Activated CD8-positive, alpha-beta memory T cell treated with anti-CD3 and anti-CD28 coated beads for 24 hours (primary cell): ENCODE measurements around the gene MFAP3L.

ENCODE experiments used
- DNase-seq: peaks from one replicate; pipeline ENCODE4 v3.0.0-alpha.2; 2020

Gene MFAP3L

DNA sequence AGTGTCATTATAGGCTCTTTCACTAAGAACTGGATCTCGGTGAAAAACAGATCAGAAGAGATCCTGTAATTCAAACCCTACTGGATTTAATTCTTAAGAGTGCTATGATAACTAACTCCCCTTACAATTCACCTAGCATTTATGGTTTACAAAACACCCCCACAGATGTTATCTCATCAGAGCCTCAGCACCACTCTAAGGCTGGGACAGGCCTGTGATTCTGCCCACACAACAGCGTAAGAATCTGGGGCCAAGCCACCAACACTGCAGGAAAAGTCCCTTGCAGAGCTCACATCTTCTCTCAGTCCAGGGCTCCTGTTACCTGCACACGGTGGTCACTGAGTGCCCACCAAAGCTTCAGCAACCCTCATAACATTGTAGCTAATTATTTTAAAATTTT, 8.9 kb downstream of the MFAP3L start:
- DNase-seq: no peak

DNA sequence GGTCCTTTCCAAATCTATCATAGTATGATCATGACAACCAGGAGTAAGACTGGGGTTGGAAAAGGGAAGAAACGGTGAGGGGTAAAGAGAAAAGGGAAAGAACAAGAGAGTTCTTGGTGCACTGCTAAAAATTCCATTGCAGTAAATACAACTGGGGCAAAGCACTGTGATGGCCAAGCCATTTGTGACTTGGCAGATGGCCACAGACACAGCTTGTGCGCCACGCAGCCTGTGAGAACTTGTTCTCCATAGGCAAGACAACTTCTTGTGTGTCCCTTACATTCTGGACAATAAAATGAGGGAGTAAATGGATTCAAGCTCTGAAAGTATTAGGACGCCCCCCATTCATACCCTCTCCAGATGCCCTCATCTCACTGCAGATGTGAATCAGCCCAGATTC, 10.9 kb downstream of the MFAP3L start:
- no peak for DNase-seq

DNA sequence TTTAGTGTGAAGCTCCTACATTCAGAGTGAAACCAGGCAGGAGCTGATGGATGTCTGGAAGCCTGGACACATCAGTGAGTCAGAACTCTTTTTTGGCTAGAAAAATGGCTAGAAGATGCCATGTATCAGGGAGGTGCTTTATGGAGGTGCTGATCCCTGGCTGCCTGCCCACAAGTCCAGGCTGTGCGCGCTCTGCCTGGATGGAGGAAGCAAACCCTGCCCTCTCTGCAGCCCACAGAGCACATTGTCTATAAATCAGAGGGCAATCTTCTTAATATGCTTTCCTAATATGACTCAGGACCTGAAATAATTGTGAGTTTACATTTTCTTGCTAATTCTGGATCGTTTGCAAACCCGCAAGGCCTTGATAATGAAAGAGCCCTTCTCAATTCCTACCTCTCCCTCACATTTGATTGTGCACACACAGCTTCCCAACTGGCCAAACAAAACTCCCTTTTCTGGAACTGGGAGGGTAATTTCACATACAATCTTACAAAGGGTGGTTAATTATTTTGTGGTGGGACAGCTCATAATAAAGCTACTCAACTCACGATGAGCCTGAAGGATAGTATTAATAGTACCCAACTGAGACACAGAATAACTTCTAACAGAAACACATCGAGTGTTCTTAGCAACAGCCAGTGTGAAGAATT, 11.7 kb downstream of the MFAP3L start:
- no peak for DNase-seq

DNA sequence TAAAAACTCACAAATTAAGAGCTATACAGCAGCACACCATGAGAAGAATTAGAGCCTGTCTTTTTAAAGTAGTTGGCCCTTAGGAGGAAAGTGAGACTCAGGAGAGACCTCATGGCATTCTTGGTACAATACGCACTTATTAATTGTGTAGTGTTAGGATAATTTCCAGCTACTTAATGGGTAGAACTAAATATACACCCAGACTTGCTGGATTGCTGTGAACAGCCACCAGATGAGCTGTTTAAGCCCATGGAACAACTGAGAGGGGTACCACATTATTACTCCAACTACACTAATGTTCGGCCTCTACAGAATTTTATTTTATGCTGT, 13.6 kb downstream of the MFAP3L start:
- DNase-seq: no peak

DNA sequence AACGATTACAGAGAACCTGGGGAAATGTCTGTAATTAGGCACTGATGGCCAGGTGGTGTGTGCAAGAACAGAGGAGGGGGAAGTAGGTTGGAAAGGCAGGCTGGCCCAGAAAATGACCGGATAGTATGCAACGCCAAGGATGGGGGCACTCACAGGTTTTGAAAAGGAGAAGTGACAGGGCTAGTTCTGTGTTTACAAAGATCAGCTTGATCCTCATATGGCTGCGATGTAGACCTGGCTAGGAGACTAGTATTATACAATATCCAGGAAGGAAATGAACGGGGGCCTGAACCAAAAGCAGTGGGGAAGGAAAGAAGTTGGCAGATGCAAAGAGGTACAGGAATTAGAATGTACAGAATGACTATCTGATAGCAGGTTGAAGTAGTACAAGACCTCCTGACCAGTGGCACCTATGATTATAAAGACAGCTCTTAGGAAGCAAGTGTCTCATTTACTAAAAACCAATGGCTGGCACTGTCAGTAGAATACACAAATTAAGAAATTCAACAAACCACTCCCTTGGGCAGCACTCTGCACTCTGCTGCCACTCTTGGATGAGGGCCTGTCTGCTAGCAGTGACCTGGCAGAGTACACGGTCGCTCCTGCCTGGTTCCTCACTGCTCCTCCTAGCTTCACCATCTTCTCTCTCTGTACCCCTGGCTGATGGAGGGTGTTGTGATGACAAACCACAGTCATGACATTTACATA, 14.1 kb downstream of the MFAP3L start:
- no peak for DNase-seq

DNA sequence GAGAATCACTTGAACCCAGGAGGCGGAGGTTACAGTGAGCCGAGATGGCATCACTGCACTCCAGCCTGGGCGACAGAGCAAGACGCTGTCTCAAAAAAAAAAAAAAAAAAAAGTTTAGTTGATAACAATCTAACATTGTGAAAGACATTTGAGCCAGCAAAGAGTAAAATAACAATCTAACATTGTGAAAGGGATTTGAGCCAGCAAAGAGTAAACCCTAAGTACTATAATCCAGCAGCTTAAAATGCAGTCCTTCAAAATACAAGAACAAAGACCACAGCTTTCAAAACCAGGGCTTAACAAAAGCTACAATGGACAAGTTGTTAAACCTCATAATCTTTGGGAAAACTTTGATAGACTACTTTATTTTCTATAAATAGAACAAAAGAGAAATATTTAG, 16.9 kb downstream of the MFAP3L start:
- DNase-seq: no peak

DNA sequence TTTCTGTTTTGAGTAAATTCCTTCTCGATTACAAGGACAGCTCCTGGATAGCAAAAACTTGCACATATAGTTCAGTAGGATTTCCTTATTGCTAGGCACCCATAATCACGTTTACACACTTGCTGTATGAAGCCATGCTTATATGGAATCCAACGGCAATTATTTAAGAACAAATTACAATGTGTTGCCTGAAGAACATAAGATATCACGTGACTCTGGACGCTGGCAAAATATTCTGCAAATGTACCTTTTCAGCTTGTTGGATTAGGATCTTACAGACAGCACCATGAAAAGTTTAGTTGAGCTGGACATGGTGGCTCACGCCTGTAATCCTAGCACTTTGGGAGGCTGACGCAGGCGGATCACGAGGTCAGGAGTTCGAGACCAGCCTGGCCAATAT, 17.4 kb downstream of the MFAP3L start:
- no peak for DNase-seq

DNA sequence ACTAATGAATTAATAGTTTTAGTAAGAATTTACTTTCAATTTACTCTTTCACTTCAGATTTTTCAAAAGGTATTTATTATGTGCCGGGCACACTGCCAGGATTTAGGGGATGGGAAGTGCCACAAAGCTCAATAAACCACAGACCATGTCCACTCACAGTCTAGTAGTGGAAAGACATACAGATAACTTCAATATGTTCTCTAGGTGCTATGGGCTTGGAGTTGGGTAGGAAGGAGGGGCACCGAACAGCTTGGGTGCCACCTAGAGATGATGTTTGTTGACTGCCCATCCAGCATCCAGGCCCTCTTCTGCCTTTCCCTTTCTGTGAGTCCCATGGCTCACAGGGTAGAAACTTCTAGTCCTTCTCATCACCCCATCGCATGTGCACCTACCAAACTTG, 17.8 kb downstream of the MFAP3L start:
- DNase-seq: no peak

DNA sequence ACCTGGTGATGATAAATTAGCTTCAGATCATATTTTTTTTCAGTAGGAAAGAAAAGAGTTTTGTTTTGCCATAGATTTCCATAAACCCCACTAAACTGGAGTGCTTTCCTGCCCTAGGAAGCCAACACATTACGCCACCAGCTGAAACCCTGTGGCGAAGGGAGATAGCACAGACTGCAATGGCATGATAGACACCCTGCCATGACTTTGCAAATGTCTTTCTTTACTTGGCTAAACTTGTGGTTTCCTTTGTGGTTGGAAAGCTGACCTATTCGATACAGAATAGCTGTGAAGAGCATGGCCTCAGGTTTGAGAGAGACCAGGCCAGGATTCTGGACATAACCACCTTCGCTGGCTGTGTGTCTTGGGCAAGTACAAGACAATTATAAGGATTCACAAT, 19.1 kb downstream of the MFAP3L start:
- no peak for DNase-seq

DNA sequence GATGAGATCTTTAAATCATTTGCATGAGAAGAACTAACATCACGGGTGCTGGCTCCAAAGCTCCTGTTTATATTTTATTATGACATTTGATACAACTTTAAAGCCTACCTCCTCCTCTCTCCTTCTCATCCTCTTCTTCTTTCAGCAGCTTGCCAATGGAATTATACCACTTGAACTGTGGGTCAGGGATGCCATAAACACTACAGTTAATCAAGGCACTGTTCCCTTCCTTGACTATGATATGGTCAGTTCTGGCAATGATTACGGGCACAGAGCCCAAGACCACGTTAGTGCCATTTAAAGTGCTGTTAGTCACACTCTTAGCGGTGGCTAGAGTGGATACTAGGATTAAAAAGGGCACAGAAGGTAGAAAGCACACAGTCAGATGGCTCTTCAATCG, 20.7 kb downstream of the MFAP3L start:
- no peak for DNase-seq

DNA sequence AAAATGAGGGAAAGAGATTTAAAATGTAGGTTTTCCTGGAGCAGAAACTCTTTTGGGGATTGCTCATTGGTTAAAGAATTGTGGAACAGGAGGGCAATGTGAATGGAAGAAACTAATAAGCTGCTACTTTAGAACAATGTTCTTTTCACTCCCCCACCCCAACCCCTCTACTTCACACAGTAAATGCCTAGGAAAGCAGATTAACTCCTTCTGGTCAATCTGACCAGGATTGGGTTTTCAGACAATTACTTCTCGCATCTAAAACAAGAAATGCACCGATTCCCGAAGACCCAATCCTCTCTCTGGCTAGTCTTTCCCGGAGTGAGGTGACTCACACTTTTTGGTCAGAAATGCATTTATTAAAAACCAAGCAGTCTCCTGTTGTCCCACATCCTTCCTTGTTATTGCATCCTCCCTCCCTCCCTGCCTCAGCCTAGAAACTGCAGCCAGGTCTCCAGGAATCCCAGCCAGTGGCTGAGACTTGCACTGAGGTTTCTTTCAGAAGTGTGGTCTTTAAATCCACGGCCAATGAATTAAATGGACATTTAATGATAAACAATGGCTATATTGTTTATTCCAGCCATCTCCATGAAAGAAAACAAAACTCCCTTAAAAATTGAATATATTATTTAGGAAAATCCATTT, 21.4 kb downstream of the MFAP3L start:
- DNase-seq: no peak

DNA sequence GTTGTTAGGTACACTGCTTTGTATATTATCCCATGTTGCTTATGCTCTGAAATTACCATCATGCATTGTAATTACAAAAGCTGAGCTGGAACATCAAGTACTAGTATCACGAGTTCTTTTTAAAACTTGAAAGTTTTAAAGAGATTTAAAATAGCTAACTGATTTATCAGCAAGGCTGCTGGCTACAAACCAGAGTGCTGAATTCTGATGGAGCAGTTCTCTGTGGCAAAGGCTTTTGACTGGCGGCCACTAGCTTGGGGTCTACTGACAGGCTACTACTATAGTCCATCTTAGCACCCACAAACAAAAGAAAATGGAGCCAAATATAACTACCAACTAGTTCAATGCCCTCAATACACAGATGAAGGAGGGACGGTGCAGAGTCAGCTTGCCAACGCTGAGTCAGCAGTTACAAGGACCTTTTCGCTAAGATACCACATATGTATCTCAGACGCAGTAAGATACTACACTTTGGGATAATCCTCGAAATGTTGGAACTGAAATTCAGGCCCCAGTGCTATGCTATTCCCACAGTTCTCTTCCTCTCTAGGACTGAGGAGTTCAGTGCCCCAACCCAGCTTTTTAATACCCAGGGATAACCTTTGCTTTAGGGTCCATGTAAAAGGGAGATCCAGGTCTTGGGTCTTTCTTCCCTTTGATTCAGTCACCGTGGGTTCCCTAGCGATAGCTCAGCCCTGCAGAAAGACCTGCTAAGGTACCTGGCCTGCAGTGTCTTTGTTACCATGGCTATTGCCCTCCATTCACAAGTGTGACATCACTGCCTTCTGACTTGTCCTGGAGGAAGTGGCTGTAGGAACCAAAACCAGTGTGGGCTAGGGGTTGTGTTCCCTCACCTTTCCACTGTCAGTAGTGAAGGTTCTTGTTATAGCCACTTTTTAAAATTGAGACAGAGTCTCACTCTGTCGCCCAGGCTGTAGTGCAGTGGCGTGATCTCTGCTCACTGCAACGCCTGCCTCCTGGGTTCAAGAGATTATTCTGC, 22.8 kb downstream of the MFAP3L start:
- DNase-seq: no peak

DNA sequence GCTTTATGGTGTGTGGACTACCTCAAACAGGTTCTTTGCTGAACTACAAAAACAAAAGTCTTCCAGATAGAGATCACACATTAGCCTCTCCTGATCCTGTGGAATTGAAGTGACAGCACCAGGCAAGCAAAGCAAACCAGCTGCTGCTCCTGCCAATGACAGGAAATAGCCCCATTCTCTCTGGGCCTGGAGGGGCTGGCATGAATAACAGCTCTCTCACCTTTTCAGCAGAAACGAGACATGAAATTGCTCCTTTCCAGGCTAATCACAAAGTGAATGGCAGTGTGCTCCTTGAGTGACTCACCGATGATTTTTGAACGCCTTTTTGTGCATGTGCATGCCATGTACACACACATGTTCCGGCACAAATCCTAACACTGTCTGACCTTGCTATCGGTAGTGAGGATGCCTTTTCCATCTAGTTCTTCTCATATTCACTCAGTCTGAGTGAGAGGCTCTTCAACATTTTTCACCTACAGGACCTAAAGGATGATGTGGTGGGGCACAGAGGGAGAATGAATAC, 24.4 kb downstream of the MFAP3L start:
- no peak for DNase-seq

DNA sequence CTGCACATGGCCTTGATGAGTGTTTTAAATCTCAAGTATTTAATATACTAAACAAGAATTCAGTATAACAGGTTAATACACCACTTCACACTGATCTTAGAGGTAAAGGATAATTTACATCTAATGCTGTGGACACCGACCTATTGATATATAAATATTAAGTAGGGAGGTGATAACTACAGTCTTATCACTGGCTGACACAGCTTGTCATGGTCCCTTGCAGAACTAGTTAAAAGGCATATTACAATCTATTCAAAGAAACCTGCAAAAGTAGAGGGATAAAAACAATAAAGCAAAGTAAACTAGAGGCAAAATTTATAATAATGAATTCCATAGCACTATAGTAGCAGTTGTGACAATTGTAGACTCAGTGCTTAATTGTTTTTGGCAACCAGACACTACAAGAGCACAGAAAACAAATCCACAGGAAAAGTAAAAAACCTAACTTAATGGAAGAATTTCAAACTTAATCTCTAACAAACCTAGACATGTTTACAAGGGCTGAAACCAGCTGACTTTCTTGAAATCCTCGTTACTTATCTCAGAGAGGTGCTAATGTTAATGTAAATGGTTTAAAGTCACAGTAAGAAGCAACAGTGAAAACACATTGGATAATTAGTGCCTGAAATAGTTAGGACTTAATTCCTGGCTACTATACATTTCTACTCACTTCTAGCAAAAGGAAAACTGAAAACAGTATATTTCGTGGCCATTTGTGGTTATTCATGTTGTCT, 25.0 kb downstream of the MFAP3L start:
- DNase-seq: no peak

DNA sequence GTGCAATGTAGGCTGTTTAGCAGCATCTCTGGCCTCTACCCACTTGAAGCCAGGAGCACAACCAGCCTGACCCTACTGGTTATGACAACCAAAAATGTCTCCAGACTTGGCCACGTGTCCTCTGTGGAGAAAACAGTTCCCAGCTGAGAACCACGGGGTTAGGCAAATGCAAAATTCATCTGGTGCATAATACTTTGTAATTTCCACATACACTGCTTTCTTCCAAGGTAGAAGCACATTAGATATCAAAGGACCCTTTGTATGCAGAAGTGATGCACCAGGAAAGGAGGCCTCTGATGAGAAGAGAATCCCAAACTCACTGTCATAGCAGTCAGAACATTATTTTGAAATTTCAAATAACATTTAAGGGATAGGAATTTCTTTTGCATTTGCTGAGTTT, 26.3 kb downstream of the MFAP3L start:
- DNase-seq: no peak

DNA sequence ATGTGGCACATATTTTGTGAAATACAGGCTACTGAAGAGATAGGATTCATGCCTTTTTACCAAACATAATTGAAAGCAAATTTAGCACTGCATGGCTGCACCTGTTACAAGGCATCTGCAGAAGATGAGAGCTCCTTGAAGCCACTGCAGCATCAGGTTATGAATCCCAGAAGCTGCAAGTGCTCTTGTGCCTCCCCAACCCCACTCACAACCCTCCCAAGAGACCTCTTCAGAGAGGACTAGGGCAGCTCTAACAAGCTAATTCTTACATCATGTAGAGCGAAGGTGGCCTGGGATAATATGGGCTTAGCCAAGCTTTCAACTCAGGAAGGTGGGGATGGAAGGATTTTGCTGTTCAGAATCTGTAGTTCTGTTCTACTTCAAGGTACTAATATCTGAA, 27.2 kb downstream of the MFAP3L start:
- DNase-seq: no peak

DNA sequence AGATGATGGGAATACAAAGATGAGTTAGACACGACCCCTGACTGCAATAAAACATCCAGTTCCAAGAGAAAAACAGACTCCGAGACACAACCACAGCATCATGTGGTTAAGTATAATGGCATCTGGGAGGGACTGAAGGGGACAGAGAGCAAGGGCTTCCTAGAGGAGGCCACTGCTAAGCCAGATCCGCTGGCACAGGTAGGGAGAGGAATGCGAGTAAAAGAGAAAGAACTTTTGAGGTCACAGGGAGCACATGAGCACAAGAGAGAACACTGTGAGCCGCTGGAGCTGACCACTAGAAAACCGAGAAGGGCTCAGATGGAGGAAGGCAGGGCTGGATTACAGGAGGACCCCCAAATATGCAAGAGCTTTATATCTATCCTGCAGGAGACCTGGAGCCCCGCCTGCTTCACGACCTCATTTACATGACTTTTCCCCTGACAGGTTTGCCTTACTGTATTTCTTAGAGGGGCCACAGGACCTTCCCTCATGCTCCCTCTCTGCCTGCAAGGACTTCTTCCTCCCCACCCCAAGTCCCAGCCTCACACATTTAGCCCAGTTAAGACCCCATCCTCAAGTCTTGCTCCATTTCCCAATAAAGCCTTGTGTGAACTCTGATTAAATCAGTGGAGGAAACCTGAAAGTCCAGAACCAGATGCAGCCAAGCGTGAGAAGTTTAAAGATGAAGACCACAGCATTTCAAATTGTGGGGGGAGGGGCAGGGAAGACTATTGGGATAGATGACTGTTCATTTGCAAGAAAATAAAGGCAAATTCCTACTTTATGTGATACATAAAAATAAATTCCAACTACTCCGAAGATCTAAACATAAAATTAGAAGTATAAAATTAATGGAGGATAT, 29.6 kb downstream of the MFAP3L start:
- DNase-seq: no peak

DNA sequence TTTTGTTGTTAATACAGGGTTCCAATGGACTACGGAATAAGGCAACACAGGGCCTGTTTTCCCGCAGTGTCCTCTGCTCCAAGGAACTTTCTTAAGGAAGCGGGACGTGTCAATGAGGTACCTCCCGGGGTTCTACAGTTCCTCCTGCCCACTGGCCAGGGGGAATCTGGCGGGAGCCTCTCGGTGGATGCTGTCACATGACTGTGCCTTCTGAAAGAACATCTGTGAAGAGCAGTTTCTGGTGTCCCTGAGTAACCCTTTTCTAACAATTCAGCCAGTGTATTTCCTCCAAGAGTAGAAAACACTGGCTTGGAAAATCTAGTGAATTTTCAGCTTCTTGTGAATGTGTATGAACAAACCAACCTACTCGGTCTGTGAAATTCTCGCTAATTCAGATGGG, 32.7 kb downstream of the MFAP3L start:
- DNase-seq: no peak

DNA sequence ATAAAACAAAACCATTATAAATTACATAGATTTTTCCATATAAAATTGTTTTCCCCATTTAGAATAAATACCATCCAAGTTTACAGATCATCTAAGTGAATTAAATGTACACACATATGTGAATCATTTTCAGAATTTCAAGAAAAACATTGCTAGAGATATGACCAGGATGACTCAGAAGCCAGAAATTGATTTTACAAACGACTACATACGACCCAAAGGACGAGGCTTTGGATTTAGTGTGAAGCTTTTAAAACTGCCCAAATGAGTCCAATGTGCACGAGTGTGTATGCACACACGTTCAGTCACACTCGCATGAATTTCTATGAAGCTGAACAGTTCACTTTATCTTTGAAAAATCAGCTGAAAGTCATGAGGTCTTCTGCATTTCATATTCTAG, 37.9 kb downstream of the MFAP3L start:
- no peak for DNase-seq

DNA sequence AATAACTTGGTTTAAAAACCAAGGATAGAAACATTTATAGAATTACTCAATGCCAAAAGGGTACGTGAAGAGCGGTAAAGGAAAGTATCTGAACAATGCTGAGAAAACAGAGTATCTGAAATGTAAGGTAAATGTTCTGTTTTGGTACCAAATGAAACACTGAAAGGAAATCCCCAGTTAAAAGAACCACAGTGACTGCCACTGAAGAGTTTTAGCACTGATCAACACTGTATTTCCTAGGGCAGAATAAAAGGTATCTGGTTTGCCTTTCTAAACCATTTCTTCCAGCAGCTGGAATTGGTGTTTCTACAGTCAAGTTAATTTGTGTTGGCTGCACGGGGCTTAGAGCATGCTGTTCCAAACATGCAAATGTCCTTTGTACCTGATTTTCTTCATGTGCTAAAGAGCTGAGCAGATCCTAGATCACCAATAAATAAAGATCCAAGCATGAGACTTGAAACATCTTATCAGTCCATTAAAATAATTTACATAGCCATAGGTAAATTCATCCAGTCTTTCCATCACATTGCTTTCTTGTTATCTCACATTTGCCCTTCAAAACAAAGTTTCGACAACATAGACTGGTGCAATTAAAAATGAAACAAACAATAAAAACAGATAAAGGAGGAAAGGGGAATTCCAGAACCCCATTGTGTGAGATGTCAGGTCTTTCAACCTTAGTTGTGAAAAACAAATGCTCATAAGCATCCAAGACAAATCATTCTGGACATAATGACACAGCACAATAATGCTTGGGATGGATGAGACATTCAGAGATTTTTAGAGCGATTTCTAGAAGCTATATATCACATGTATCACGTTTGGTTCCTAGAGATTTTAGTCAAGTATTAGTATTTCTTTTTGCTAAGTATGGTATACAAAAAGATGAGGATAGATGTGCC, 38.6 kb downstream of the MFAP3L start:
- DNase-seq: no peak
